AG08395 (cell line): Measurements from ENCODE around the gene TRAPPC6A.

Source experiments
- DNase-seq: peaks from one replicate; pipeline ENCODE4 v3.0.0; 2012; ENCODE audit warnings: mixed read lengths, low spot score

TRAPPC6A gene

GRCh38 chr19:45149129-45149528, 28.9 kb downstream of the TRAPPC6A start:
- DNase-seq, result no peak

GRCh38 chr19:45147835-45148676, 30.0 kb downstream of the TRAPPC6A start:
- DNase-seq, result no peak

- no peak for DNase-seq
Observed at GRCh38 chr19:45146741-45147205, 31.3 kb downstream of the TRAPPC6A start.

- no peak for DNase-seq
Observed at GRCh38 chr19:45146251-45146650, 31.8 kb downstream of the TRAPPC6A start.

GRCh38 chr19:45145270-45146189, 32.5 kb downstream of the TRAPPC6A start:
- no peak for DNase-seq

GRCh38 chr19:45144431-45145269, 33.4 kb downstream of the TRAPPC6A start:
- DNase-seq, result no peak

GRCh38 chr19:45142726-45143110, 35.3 kb downstream of the TRAPPC6A start:
- DNase-seq, result no peak

GRCh38 chr19:45142016-45142725, 35.9 kb downstream of the TRAPPC6A start:
- DNase-seq, result no peak

- no peak for DNase-seq
Observed at GRCh38 chr19:45141203-45141900, 36.7 kb downstream of the TRAPPC6A start.

- no peak for DNase-seq
Observed at GRCh38 chr19:45140533-45140932, 37.5 kb downstream of the TRAPPC6A start.

GRCh38 chr19:45140144-45140503, 37.9 kb downstream of the TRAPPC6A start:
- DNase-seq, result no peak

- DNase-seq, result no peak
Observed at GRCh38 chr19:45139286-45140143, 38.5 kb downstream of the TRAPPC6A start.

GRCh38 chr19:45138303-45138751, 39.7 kb downstream of the TRAPPC6A start:
- DNase-seq, result no peak

- DNase-seq, result no peak
Observed at GRCh38 chr19:45137179-45137761, 40.8 kb downstream of the TRAPPC6A start.

GRCh38 chr19:45136507-45137178, 41.4 kb downstream of the TRAPPC6A start:
- DNase-seq, result no peak

GRCh38 chr19:45135176-45135885, 42.7 kb downstream of the TRAPPC6A start:
- no peak for DNase-seq

GRCh38 chr19:45133661-45134060, 44.4 kb downstream of the TRAPPC6A start:
- no peak for DNase-seq
